ENCODE measurements around the gene PTPA. TPM values are rescaled to one million over a fixed set of nuclear protein-coding genes. Genes with fewer than 3 reads are reported as not detected.

PTPA gene
- total RNA-seq, 2 experiments from 2014 or later, result 83.0 to 94.5 TPM

DNA sequence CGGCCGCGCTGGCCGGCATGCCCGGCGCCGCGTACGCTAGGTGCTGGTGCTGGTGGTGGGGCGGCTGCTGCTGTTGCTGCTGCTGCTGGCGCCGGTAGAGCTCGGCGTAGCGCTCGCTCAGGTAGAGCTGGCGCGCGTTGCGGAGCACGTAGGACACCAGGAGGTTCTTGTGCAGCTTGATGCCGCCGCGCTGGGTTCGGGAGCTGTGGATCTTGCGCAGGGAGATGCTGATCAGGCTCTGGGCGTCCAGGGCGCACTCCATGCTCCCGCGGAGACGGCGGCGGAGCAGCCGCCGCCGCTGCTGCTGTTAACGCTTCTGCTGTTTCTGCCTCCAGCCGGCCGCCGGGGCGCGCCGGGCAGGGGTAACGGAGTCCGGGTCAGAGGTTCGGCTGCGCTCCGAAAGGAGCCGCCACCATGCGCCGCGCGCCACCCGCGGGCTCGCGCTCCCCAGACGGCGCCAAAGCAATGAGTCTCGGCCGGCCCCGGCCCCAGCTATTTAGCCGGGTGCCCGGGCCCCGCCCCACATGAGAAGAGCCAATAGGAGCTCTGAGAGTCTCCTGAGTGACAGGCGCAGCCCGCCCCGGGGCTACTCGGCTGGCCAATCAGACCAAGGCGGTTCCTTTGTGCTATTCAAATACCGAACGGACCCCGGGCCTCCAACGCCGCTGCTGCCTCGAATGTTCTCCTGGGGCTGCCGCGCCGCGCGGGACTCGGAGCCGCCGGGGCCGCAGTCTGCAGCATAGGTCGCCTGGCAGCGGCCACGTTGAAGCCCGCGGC is 66.8 kb downstream of the PTPA start, which contains the start of gene IER5L:
IER5L (minus strand) TSS at position 471 of the 777 bp plus-strand sequence; CDS start at position 262, 209 bp downstream.
- no peak within 1 kb of the TSS for H3K27ac Mint-ChIP-seq

DNA sequence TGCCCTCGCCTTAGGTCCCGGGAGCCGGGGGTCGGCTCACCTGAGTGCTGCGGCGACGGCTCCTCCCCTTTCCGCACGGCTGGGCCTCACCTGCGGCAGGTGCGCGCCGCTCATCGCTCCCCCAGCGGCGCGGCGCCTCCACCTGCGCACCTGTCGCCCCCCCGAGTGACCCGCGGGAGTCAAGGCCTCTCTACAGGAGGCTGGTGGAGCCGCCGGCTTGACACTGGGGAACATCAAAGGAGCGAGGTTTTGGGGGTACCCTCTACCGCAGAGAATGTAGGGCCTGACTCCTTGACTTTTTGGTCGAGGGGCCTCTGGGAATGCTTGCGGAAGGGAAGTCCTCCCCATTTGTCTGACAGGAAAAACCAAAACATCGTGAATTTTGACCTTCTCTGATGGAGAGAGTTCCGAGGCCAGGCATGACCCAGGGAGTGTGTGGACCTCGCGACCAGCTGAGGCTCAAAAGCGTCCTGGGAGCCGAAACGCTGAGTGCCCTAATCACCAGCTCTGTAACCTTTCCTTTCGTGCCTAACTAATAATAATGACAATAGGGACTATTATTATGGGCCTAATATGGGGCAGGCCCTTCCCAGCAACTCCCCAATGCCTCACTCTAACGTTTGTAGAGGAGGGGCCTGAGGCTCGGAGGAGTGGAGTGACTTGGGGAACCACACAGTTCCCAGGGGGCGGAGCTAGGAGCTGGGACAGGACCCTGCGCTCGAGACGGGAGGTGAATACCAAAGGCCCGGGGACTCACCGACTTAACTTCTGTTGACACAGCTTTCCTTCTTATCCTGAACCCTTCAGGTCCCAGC is 67.6 kb downstream of the PTPA start:
- intact Hi-C loops (cut with micrococcal nuclease), result loop anchor here (1.0 to 5.0 kb wide), 3 partner anchors 24 to 159 kb away; no protein-coding TSS in a partner anchor
- H3K4me3 Mint-ChIP-seq, result peak overlapping the region; percentile 38
- CTCF ChIA-PET, result interaction anchor here (0.6 to 1.5 kb wide), 10 partner anchors 12 to 482 kb away, joined by 3 to 8 read pairs (median 3); partner anchors contain the start of gene NTMT1
- no peaks in the 10 kb centered on the region for H3K27me3 Mint-ChIP-seq (ENCODE audit: low read depth)
- no peaks in the 10 kb centered on the region for H3K36me3 Mint-ChIP-seq (ENCODE audit: low read depth)
- DNase-seq, result no peak
- H3K27ac Mint-ChIP-seq, result no peak overlapping the region
- no peaks in the 10 kb centered on the region for H3K9me3 Mint-ChIP-seq
- peaks cover 8% of the 10 kb centered on the region for H3K4me1 Mint-ChIP-seq (ENCODE audit: low read depth)

More for the DNA sequence above, 66.8 kb downstream of the PTPA start, which contains the start of gene IER5L:
- no peaks in the 10 kb centered on the region for H3K36me3 Mint-ChIP-seq (ENCODE audit: low read depth)
- no peaks in the 10 kb centered on the region for H3K27me3 Mint-ChIP-seq (ENCODE audit: low read depth)
- CTCF ChIA-PET, result interaction anchor here (0.6 to 1.5 kb wide), 12 partner anchors 10 to 448 kb away, joined by 3 to 8 read pairs (median 4); partner anchors contain the start of gene NTMT1
- DNase-seq, result peak; percentile 93
- H3K4me3 Mint-ChIP-seq, result peak within 1 kb of the TSS; percentile 87
- peaks cover 8% of the 10 kb centered on the region for H3K4me1 Mint-ChIP-seq (ENCODE audit: low read depth)
- H3K9me3 Mint-ChIP-seq, result no peaks in the 10 kb centered on the region
- intact Hi-C loops (cut with micrococcal nuclease), result loop anchor here (1.0 to 5.0 kb wide), 3 partner anchors 24 to 159 kb away; no protein-coding TSS in a partner anchor

DNA sequence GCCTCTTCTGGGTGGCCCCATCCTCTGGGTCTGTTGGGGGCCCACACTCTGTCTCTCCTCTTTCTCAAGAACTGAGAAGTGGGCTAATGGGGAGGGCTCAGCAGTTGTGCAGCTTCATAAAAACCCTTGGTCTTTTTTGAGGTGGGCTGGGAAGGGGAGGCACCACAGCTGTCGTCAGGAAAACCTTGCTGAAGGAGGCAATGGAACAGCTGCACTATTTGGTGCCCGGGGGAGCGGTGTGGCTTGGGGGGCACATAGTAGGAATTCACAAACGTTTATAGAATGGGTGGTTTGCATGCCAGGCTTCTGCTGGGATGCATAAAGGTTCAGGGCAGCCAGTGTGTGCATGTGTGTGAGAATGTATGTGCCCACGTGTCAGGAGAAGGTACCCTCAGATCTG is 70.0 kb downstream of the PTPA start:
- CTCF ChIA-PET, result no interaction called here
- no peaks in the 10 kb centered on the region for H3K9me3 Mint-ChIP-seq
- no peaks in the 10 kb centered on the region for H3K27me3 Mint-ChIP-seq (ENCODE audit: low read depth)
- no peak overlapping the region for H3K27ac Mint-ChIP-seq
- intact Hi-C loops (cut with micrococcal nuclease), result no loop called here
- no peaks in the 10 kb centered on the region for H3K4me1 Mint-ChIP-seq (ENCODE audit: low read depth)
- DNase-seq, result no peak
- no peak overlapping the region for H3K4me3 Mint-ChIP-seq
- H3K36me3 Mint-ChIP-seq (ENCODE audit: low read depth), result no peaks in the 10 kb centered on the region

DNA sequence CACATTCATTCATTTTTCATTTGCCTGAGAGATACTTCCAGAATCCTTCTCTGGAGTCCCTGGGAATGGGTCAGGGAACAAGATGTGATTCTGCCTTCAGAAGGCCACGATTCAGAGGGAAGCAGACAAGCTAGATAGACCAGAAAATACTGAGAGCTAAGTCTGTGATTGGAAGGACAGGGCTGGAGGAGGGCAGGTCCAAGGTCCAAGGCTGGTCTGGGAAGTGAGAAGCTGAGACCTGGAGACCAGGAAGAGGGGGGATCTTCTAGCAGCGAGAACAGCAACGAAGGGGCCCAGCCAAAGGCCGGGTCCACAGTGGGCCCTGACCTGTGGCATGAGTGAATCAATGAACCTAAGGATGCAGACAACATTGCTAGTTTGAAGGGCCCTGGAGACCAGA is 70.9 kb downstream of the PTPA start:
- H3K27me3 Mint-ChIP-seq (ENCODE audit: low read depth), result no peaks in the 10 kb centered on the region
- no peak for DNase-seq
- no peaks in the 10 kb centered on the region for H3K36me3 Mint-ChIP-seq (ENCODE audit: low read depth)
- H3K27ac Mint-ChIP-seq, result no peak overlapping the region
- CTCF ChIA-PET, result interaction anchor here (0.7 kb wide), 1 partner anchor 388 kb away, joined by 3 read pairs; no protein-coding TSS in a partner anchor
- no peak overlapping the region for H3K4me3 Mint-ChIP-seq
- H3K9me3 Mint-ChIP-seq, result no peaks in the 10 kb centered on the region
- intact Hi-C loops (cut with micrococcal nuclease), result no loop called here
- H3K4me1 Mint-ChIP-seq (ENCODE audit: low read depth), result no peaks in the 10 kb centered on the region

DNA sequence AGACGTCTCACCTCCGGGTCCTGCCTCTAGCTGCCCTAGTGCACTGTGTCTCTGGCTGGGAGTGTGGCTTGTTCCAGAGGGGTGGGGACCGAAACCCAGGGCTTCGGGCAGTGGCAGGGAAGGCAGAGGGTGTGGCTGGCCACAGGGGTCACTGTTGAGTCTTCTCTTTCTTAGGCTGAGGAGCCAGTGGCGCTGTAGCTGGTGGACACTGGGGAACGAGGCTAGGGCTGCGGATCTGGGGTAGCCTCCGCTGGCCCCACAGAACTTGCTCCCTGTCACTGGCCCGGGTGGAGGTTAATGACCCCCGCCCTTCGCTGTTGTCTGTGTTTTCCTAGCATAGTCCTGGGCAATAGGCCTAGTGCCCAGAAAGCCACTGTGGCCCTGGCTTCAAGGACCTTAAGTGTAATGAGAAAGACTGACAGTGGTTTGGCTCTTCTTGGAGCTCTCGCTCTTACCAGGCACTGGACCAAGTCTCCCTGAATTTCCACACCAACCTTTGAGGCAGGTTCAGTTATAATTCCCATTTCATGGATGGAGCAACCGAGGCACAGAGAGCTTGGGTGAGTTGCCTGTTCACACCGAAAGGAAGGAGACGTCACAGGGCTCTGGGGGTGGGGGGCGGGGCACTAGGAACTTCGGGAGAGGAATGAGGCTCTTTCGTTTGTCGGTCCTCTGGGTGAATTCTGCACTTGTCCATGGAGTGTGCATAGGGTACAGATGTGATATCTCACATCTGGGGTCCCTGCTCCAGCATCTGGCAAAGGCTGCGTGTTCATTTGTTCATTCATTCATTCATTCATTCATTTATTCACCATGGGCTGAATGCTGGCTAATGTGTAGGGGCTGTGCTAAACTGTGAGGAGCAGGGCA is 71.6 kb downstream of the PTPA start:
- DNase-seq, result no peak
- Mint-ChIP-seq H3K9me3 (no peaks in the 10 kb centered on the region), H3K27ac (no peak overlapping the region), H3K36me3 (ENCODE audit: low read depth) (no peaks in the 10 kb centered on the region), H3K4me3 (no peak overlapping the region), H3K27me3 (ENCODE audit: low read depth) (no peaks in the 10 kb centered on the region), H3K4me1 (ENCODE audit: low read depth) (no peaks in the 10 kb centered on the region)
- intact Hi-C loops (cut with micrococcal nuclease), result no loop called here
- CTCF ChIA-PET, result interaction anchor here (0.6 to 0.9 kb wide), 4 partner anchors 138 to 441 kb away, joined by 3 to 12 read pairs (median 3); partner anchors contain the start of gene C9orf50

DNA sequence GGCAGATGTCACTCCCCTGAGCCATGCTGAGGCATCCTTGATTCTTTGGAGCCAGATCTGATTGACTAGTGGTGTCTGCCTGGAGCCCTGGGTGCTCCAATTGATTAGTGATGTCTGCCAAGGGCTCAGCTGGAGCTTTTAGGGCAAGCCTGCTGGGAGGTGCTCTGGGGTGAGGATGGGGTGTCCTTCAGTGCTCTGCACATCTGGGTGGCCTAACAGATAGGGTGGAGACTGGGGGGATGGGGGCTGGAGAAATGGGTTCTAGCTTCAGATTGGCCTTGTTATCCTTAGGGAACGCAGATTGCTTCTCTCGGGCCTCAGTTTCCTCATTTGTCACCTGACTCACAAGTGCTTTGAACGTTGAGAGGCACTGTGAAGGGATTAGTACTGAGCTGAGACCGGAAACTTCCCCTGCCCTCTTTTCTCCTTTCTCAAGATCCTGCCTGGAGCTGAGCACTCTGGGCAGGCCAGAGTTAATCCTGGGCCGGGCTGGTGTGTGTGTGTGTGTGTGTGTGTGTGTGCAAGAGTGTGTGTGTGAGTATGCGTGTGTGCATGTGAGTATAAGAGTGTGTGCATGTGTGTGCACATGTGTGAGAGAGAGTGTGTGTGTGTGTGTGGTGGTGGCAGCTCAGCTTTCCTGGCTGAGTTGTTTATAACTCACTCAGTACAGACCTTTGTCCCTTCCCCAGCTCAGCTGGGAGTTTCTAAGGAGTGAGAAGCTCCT is 72.4 kb downstream of the PTPA start:
- H3K27me3 Mint-ChIP-seq (ENCODE audit: low read depth), result no peaks in the 10 kb centered on the region
- no peak overlapping the region for H3K4me3 Mint-ChIP-seq
- no peak for DNase-seq
- CTCF ChIA-PET, result interaction anchor here (0.7 to 1.5 kb wide), 4 partner anchors 41 to 440 kb away, joined by 3 to 5 read pairs (median 3); partner anchors contain the start of gene C9orf50
- no peaks in the 10 kb centered on the region for H3K36me3 Mint-ChIP-seq (ENCODE audit: low read depth)
- H3K9me3 Mint-ChIP-seq, result no peaks in the 10 kb centered on the region
- no peaks in the 10 kb centered on the region for H3K4me1 Mint-ChIP-seq (ENCODE audit: low read depth)
- intact Hi-C loops (cut with micrococcal nuclease), result no loop called here
- no peak overlapping the region for H3K27ac Mint-ChIP-seq

DNA sequence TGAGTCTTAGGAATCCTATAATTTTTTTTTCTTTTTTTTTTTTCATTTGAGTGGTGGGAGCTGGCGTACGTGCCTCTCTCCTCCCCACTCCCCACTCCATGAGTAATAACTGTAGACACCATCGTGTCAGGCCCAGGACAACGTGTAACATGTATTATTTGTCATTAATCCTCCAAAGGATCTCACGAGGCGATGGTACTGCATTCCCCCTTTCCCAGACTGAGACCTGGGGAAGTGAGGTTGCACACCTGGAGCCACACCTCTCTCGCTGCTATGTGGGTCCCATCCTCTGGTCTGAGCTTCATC is 73.0 kb downstream of the PTPA start:
- no peaks in the 10 kb centered on the region for H3K4me1 Mint-ChIP-seq (ENCODE audit: low read depth)
- CTCF ChIA-PET, result interaction anchor here (0.7 to 1.5 kb wide), 2 partner anchors 42 to 427 kb away, joined by 3 to 5 read pairs; no protein-coding TSS in a partner anchor
- no peak overlapping the region for H3K27ac Mint-ChIP-seq
- no peaks in the 10 kb centered on the region for H3K27me3 Mint-ChIP-seq (ENCODE audit: low read depth)
- H3K36me3 Mint-ChIP-seq (ENCODE audit: low read depth), result no peaks in the 10 kb centered on the region
- no peaks in the 10 kb centered on the region for H3K9me3 Mint-ChIP-seq
- DNase-seq, result no peak
- intact Hi-C loops (cut with micrococcal nuclease), result no loop called here
- H3K4me3 Mint-ChIP-seq, result no peak overlapping the region

DNA sequence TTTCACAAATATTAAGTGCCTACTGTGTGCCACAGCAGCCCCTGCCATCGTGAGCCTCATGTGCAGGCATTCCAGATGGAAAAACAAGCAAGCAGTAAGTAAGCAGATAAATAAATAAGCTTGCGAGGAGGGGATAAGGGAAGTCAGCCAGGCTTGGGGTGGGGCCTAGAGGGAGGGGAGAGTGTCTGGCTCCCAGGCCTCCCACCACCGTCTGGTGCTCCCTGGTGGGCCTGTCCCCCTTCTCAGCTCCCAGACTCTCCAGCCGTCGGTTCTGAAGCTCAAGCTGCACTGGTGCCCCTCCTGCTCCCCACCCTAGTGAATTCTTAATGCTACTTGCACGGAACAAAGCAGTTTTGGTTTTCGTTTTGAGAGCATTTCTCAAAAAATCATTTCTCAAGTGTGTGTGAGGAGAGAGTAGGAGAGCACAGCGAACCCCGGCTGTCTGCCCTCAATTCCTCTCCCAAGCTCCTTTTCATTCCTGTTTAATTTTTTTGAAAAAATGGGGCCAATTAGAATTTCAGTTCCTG is 73.4 kb downstream of the PTPA start:
- Mint-ChIP-seq H3K9me3 (no peaks in the 10 kb centered on the region), H3K4me3 (no peak overlapping the region), H3K27ac (no peak overlapping the region), H3K36me3 (ENCODE audit: low read depth) (no peaks in the 10 kb centered on the region), H3K27me3 (ENCODE audit: low read depth) (no peaks in the 10 kb centered on the region), H3K4me1 (ENCODE audit: low read depth) (no peaks in the 10 kb centered on the region)
- intact Hi-C loops (cut with micrococcal nuclease), result no loop called here
- DNase-seq, result no peak
- CTCF ChIA-PET, result interaction anchor here (0.6 to 1.5 kb wide), 5 partner anchors 42 to 426 kb away, joined by 3 to 6 read pairs (median 4); no protein-coding TSS in a partner anchor

DNA sequence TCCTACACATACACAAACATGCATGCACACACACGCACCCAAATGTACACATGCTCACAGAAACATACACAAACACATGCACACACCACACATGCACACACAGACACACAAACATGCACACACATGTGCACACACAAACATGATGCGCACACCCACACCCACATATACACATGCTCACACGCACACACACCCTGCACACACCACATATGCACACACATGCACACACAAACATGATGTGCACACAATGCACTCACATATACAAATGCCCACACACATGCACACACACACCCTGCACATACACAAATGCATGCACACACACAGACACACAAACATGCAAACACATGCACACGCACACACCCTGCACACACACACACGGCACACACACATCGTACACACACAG is 74.2 kb downstream of the PTPA start:
- intact Hi-C loops (cut with micrococcal nuclease), result no loop called here
- no peaks in the 10 kb centered on the region for H3K36me3 Mint-ChIP-seq (ENCODE audit: low read depth)
- DNase-seq, result no peak
- H3K4me1 Mint-ChIP-seq (ENCODE audit: low read depth), result no peaks in the 10 kb centered on the region
- H3K4me3 Mint-ChIP-seq, result no peak overlapping the region
- no peak overlapping the region for H3K27ac Mint-ChIP-seq
- H3K27me3 Mint-ChIP-seq (ENCODE audit: low read depth), result no peaks in the 10 kb centered on the region
- no peaks in the 10 kb centered on the region for H3K9me3 Mint-ChIP-seq
- CTCF ChIA-PET, result interaction anchor here (0.6 kb wide), 1 partner anchor 408 kb away, joined by 3 read pairs; no protein-coding TSS in a partner anchor

DNA sequence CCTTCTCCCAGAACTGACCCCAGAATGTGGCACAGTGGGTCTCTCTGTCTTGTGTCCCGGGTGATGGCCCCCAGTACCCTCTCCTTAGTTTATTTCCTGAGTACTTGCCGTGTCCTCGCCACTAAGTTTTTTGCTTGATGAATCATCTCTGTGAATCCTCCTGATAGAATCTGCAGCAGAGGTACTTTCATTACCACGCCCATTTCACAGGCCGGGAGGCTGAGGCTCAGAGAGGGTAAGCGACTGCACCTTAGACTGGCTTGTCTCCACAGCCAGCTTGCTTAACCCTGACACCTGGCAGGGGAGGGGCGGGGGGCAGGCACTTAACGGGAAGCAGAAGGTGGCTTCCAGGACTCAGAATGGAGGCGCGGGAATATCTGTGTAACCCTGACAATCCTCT is 74.8 kb downstream of the PTPA start:
- no peaks in the 10 kb centered on the region for H3K36me3 Mint-ChIP-seq (ENCODE audit: low read depth)
- no peaks in the 10 kb centered on the region for H3K4me1 Mint-ChIP-seq (ENCODE audit: low read depth)
- intact Hi-C loops (cut with micrococcal nuclease), result no loop called here
- H3K27me3 Mint-ChIP-seq (ENCODE audit: low read depth), result no peaks in the 10 kb centered on the region
- no peaks in the 10 kb centered on the region for H3K9me3 Mint-ChIP-seq
- DNase-seq, result no peak
- no peak overlapping the region for H3K27ac Mint-ChIP-seq
- no peak overlapping the region for H3K4me3 Mint-ChIP-seq
- CTCF ChIA-PET, result no interaction called here

DNA sequence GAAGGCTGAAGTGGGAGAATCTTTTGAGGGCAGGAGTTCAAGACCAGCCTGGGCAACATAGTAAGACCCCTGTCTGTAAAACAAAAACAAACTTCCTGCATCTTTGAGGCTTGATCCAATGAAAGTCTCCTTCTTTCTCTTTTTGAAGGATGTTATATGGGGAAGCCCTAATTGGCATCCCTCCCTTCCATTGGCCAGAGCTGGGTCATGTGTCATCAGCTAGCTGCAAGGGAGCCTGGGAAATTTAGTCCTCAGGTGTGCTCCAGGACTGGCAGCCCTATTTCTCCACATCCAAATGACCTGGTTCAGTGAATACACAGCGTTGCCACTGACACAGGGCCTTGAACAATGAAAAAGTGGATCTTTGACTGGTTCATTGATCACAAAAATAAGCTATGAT is 75.8 kb downstream of the PTPA start:
- CTCF ChIA-PET, result interaction anchor here (0.9 kb wide), 1 partner anchor 47 kb away, joined by 3 read pairs; no protein-coding TSS in a partner anchor
- no peaks in the 10 kb centered on the region for H3K27me3 Mint-ChIP-seq (ENCODE audit: low read depth)
- H3K4me1 Mint-ChIP-seq (ENCODE audit: low read depth), result no peaks in the 10 kb centered on the region
- intact Hi-C loops (cut with micrococcal nuclease), result no loop called here
- H3K9me3 Mint-ChIP-seq, result no peaks in the 10 kb centered on the region
- H3K27ac Mint-ChIP-seq, result no peak overlapping the region
- H3K36me3 Mint-ChIP-seq (ENCODE audit: low read depth), result no peaks in the 10 kb centered on the region
- no peak overlapping the region for H3K4me3 Mint-ChIP-seq
- no peak for DNase-seq

All from activated naive CD4-positive, alpha-beta T cell treated with anti-CD3 and anti-CD28 coated beads for 36 hours (primary cell).